Type B pancreatic cell (in vitro differentiated cells): ENCODE data around the gene CRYAB. TPM values are rescaled to one million over a fixed set of nuclear protein-coding genes. Genes with fewer than 3 reads are reported as not detected.

ENCODE experiments used
- DNase-seq: peaks from one replicate; pipeline ENCODE4 v3.0.0; 2021; ENCODE audit warnings: mixed read lengths; ENCODE audit not compliant: unreplicated experiment; ENCODE audit errors: extremely low spot score
- H3K27ac Mint-ChIP-seq: 2 replicates; pipeline ENCODE4 v1.8.0; 2021; ENCODE audit warnings: mild to moderate bottlenecking, mixed read lengths
- H3K27me3 Mint-ChIP-seq: 2 replicates; pipeline ENCODE4 v1.8.0; 2021; ENCODE audit warnings: mixed read lengths
- H3K36me3 Mint-ChIP-seq: 2 replicates; pipeline ENCODE4 v1.8.0; 2021; ENCODE audit warnings: mixed read lengths
- H3K4me1 Mint-ChIP-seq: one replicate; pipeline ENCODE4 v1.8.0; 2021; ENCODE audit warnings: mixed read lengths; ENCODE audit not compliant: unreplicated experiment
- H3K4me3 Mint-ChIP-seq: 2 replicates; pipeline ENCODE4 v1.8.0; 2021; ENCODE audit warnings: mild to moderate bottlenecking, mixed read lengths
- H3K9me3 Mint-ChIP-seq: 2 replicates; pipeline ENCODE4 v1.8.0; 2021; ENCODE audit warnings: mixed read lengths
- total RNA-seq: library from RNA; stranded (reverse); gene quantifications from 2 replicates; pipeline ENCODE4 v1.2.1, GENCODE V29; 2021; ENCODE audit warnings: low replicate concordance
- TF ChIP-seq, protein P1 (sequence below): fragments of 200-600 bp; sonication (generic); conservative IDR thresholded peaks from 2 replicates; pipeline ENCODE4 v1.5.0; 2021; ENCODE audit warnings: antibody characterized with exemption, mild to moderate bottlenecking

Gene CRYAB
- total RNA-seq, 1 donor from 2014 or later = not detected

DNA sequence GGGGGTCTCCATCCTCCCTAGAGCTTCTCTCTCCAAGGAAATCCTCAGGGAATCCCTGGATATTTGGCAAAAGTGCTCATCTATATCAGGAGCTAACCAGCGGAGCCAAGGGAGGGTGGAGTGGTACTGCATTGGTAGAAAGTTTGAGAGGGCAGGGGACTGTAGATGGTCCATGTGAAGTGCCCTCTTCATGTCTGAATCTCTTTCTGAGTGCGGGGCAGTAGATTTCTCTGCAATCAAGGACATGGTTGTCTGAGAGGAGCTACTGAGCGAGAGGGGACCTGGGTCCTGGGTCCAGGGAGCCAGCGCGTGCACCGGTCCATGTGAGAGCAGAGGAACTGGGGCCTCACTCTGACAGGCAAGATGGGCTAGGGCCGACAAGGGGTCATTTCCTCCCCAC, 26.3 kb upstream of the CRYAB start:
- H3K27ac Mint-ChIP-seq = peak overlapping the region; percentile 71
- no peaks in the 10 kb centered on the region for H3K36me3 Mint-ChIP-seq
- no peak for DNase-seq
- H3K4me3 Mint-ChIP-seq = peak overlapping the region; percentile 88
- H3K9me3 Mint-ChIP-seq = no peaks in the 10 kb centered on the region
- TF ChIP-seq, protein P1, sequence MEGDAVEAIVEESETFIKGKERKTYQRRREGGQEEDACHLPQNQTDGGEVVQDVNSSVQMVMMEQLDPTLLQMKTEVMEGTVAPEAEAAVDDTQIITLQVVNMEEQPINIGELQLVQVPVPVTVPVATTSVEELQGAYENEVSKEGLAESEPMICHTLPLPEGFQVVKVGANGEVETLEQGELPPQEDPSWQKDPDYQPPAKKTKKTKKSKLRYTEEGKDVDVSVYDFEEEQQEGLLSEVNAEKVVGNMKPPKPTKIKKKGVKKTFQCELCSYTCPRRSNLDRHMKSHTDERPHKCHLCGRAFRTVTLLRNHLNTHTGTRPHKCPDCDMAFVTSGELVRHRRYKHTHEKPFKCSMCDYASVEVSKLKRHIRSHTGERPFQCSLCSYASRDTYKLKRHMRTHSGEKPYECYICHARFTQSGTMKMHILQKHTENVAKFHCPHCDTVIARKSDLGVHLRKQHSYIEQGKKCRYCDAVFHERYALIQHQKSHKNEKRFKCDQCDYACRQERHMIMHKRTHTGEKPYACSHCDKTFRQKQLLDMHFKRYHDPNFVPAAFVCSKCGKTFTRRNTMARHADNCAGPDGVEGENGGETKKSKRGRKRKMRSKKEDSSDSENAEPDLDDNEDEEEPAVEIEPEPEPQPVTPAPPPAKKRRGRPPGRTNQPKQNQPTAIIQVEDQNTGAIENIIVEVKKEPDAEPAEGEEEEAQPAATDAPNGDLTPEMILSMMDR = no peak
- H3K27me3 Mint-ChIP-seq = peaks cover 4% of the 10 kb centered on the region
- peaks cover 39% of the 10 kb centered on the region for H3K4me1 Mint-ChIP-seq

DNA sequence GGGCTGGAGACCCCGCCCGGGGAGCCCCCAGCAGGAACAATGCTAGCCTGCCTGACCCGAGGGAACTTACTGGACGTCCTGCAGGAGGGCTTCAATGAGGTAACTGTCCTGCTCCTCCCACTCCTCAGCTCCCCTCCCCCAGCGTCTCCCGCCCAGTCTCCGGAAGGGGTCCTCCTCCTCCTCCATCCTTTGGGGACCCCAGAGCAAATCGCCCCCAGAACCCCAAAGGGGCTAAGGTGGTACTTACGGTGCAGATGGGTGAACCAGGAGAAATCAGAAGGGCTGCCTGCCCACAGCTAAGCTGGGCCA, 25.8 kb upstream of the CRYAB start:
- Mint-ChIP-seq H3K27me3 (peaks cover 4% of the 10 kb centered on the region), H3K9me3 (no peaks in the 10 kb centered on the region), H3K36me3 (no peaks in the 10 kb centered on the region), H3K27ac (peak overlapping the region; percentile 71), H3K4me1 (peaks cover 42% of the 10 kb centered on the region), H3K4me3 (peak overlapping the region; percentile 88)
- TF ChIP-seq, protein P1 = no peak
- no peak for DNase-seq

DNA sequence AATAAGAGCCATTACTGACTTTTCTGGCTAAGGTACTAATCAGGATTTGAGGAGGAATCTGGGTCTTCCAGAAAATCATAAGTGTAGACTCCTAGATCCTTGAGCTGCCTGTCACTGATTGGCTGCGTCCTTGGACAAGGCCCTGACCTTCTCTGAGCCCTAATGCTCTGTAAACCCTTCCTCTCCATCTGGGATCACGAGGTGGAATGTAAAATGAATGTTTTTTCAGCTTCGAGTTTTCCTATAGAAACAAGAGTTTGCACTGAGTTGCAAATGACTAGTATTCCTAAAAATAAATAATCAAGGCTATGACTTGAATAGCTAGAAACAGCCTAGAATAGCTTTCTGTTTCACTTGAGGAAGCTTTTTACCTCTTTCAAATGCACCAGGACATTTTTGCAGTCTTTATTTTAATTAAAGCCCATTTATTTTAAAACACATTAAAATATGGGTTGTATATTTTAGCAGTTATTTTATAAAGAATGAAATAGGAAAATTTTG, 24.5 kb upstream of the CRYAB start:
- Mint-ChIP-seq H3K27me3 (peaks cover 4% of the 10 kb centered on the region), H3K9me3 (no peaks in the 10 kb centered on the region), H3K4me1 (peaks cover 42% of the 10 kb centered on the region), H3K4me3 (peak overlapping the region; percentile 88), H3K36me3 (no peaks in the 10 kb centered on the region), H3K27ac (peak overlapping the region; percentile 71)
- TF ChIP-seq, protein P1 = no peak
- peak; percentile 16 for DNase-seq

DNA sequence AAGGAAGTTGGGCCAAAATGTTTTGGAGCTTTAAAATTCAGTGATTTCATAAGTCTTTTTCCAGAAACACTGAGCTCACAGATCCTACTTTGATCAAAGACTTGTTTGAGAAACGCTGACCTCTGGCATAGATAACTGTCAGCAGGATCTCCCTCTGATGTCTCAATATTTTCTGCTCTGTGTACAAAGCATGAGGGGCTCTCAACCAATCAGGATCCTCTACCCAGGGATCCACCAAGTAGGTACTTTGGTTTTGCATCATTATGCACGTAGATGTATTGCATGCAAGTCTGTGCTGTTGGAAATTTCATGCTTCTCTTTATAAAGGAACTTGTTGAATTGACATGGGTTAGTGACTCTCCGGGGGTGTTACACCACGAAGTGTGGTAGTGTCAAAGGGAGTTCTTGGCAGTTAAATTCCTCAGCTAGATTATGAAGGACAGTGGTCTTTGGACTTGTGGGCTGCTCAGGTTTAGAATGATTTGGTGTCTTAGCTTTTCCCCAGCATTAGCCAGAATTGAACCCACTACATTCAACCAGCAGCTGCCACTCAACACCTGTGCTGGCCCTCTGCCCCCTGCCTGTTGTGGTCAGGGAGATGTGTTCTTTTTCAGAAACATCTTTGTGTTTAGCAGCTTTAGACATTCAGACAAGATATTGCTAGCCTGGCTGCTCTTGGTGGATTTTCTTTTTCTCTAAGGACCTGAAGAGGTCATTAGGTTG, 23.9 kb upstream of the CRYAB start:
- H3K4me3 Mint-ChIP-seq = peak overlapping the region; percentile 88
- no peaks in the 10 kb centered on the region for H3K36me3 Mint-ChIP-seq
- DNase-seq = peak; percentile 27

DNA sequence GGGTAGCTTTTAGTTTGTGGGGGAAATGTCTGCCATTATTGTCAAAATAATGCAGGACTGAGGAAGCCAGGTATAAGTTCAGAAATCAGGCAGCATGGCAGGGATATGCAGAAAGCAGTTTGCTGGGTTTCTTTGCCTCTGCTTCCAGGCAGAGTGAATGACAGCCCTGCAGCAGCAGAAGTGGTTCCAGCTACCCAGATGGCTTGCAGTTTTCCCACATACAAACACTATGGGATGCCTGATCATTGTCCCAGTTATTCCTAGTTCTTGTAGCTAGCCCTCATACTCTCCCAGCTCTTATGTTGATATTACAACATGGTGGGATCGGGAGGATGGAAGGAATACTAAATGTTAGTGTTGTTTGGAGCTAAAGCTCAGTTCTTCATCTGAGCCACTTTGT, 22.7 kb upstream of the CRYAB start:
- H3K36me3 Mint-ChIP-seq = no peaks in the 10 kb centered on the region
- H3K4me1 Mint-ChIP-seq = peaks cover 42% of the 10 kb centered on the region
- H3K27ac Mint-ChIP-seq = no peak overlapping the region
- peak; percentile 15 for DNase-seq
- TF ChIP-seq, protein P1 = no peak
- no peaks in the 10 kb centered on the region for H3K27me3 Mint-ChIP-seq
- no peak overlapping the region for H3K4me3 Mint-ChIP-seq
- H3K9me3 Mint-ChIP-seq = no peaks in the 10 kb centered on the region

More for the DNA sequence above, 23.9 kb upstream of the CRYAB start:
- Mint-ChIP-seq H3K27me3 (peaks cover 3% of the 10 kb centered on the region), H3K9me3 (no peaks in the 10 kb centered on the region), H3K27ac (peak overlapping the region; percentile 7), H3K4me1 (peaks cover 42% of the 10 kb centered on the region)
- TF ChIP-seq, protein P1 = no peak
